GM21390 (cell line): Measurements from ENCODE around the gene DHRSX.
"Not testable (repeated sequence)": the region's sequence is repeated elsewhere in the genome, so short reads cannot be mapped to it uniquely, and the experiment has no call there.

ENCODE experiments used
- ATAC-seq: cut with Tn5 transposase; IDR thresholded peaks from one replicate; pipeline ENCODE4 v1.9.1; 2021; ENCODE audit not compliant: unreplicated experiment

DHRSX gene

GRCh38 chrX:2498781-2499302, 1.9 kb downstream of the DHRSX start:
- no peak for ATAC-seq

GRCh38 chrX:2497961-2498780, 2.6 kb downstream of the DHRSX start:
- no peak for ATAC-seq

- no peak for ATAC-seq
These were observed 5.2 kb downstream of the DHRSX start for GRCh38 chrX:2495595-2495994.

- ATAC-seq, result no peak
These were observed 8.1 kb downstream of the DHRSX start for GRCh38 chrX:2492531-2493218.

GRCh38 chrX:2490634-2491033, 10.1 kb downstream of the DHRSX start:
- no peak for ATAC-seq

GRCh38 chrX:2489446-2490445, 11.0 kb downstream of the DHRSX start:
- no peak for ATAC-seq

DNA sequence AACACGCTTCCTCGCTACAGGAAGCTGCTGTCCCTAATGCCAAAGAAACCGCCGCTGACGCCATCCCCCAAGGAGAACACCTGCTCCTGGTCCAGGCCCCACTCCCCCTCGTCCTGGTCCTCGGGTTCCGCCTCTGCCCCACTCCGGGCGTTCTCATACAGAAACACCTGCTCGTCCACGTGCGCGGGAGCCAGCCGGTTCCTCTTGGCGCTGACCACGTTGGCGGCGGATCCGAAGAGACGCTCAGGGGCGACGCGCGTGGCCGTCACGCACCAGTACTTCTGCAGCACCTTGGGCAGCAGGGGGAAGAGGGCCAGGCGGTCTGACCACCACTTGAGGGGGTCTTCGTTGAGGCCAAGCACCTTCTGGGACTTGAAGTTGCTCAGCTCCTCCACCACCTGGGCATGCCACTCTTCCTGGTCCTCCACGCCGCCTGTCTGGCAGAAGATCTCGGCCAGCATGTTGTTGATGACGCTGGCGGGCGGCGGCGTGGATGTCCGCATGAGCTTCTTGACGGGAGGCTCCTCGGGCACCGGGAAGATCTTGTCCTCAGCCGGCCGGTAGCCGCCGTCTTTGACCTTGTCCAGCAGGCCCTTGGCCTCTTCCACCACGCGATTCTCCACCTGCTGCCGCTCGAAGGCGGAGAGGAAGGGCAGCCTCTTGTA, 12.0 kb downstream of the DHRSX start:
- no peak for ATAC-seq

- no peak for ATAC-seq
These were observed 13.4 kb downstream of the DHRSX start for GRCh38 chrX:2487366-2487765.

- ATAC-seq, result no peak
These were observed 14.2 kb downstream of the DHRSX start for GRCh38 chrX:2486476-2487133.

GRCh38 chrX:2485789-2486345, 14.9 kb downstream of the DHRSX start:
- no peak for ATAC-seq

DNA sequence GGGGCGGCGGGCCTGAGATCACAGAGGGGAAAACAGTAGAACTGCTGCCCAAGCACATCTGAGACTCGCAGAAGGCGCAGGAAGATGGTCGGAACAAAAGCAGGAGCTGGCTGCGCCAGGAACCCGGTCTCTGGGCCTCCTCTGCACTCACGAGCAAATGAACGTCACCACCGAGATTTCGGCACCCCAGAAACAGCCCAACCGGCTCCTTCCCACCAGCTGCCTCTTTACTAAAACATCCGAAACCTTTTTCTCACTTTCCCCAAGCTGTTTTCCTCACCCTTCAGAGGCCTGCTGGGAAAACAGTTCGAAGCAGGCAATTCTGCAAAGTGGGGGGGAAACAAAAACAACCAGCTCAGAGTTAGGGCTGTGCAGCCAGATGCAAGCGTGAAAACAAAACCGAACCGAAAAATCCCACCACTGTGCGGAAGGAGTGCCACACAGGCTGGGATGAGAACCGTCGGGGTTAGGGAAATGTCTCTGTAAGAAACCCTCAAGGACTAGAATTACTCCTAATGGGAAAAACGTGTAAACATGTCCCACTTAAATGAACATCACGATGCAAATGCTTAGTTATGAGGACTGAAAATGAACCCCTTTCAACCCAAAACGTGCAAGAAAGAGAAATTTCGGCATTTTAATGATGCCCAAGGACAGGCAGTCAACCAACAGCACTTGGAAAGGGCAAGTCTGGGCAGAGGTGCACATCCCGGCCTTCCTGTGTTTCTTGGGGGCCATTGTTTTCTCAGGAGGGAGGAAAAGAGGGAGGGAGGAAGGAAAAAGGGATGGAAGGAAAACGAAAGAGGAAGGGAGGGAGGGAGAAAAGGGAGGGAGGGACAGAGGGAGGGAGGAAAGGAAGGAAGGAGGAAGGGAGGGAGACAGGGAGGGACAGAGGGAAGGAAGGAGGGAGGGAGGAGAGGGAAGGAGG, 15.8 kb downstream of the DHRSX start:
- no peak for ATAC-seq

DNA sequence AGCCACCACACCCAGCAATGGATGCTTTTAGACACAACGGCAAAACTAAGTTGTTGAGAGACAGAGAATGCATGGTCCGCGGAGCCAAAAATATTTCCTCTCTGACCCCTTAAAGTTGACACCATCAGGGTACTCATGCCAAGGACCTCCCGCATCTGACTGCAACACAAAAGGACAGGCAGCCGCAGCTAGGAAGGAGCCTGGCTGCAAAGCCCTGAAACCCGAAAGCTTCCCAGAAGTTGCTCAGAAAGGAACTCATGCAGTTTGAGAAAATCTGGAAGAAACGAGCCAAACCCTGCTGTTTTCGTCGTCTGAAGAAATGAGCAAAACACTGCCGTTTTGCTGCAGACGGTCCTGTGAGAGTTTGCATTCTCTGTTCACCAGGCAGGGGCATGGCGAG, 16.5 kb downstream of the DHRSX start:
- ATAC-seq, result no peak

- ATAC-seq, result no peak
These were observed 17.2 kb downstream of the DHRSX start for GRCh38 chrX:2483398-2484060.

DNA sequence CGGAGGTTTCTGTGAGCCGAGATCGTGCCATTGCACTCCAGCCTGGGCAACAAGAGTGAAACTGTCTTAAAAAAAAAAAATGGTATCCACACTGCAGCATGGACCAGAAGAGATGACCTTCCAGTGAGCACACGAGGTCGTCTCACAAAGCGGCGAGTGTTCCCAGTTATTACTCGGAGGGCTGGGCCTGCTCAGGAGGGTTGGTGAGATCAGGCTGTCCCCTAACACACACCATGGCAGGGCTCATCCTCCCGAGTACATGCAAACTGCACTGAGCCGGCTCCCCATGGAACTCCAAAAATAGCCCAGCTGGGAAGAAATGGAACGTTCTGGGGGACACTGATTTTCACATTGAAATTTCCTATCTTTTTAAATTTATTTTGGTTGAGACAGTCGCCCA, 19.2 kb downstream of the DHRSX start:
- not testable (repeated sequence) for ATAC-seq

DNA sequence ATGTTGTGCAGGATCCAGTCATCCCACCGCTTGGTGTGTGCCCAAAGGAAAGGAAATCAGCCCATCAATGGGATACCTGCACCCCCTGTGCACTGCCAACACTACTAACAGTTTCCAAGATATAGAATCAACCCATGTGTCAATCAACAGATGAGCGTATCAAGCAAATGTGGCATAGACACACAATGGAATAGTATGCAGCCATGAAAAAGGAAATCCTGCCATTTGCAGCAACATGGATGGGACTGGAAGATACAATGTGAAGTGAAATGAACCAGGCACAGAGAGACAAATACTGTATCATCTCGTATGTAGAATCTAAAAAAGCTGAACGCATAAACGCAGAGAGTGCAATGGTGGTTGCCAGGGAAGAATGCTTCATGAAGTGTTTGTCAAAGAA, 20.8 kb downstream of the DHRSX start:
- ATAC-seq, result not testable (repeated sequence)

- no peak for ATAC-seq
These were observed 21.4 kb downstream of the DHRSX start for GRCh38 chrX:2479420-2479780.

- no peak for ATAC-seq
These were observed 22.0 kb downstream of the DHRSX start for GRCh38 chrX:2478546-2479419.
